GM12892 (cell line): ENCODE results near the gene RSU1.

Experiments used
- POLR2A ChIP-seq: IDR thresholded peaks from 2 replicates; pipeline ENCODE4 v1.6.1; 2011; ENCODE audit warnings: low read depth, low read length, control low read depth
- TAF1 ChIP-seq: IDR thresholded peaks from 2 replicates; pipeline ENCODE4 v1.6.1; 2011; ENCODE audit warnings: low read depth, mild to moderate bottlenecking, control low read depth, low read length, borderline replicate concordance

GRCh38 chr10:16750461-16750860, 66.8 kb downstream of the RSU1 start:
- TF ChIP-seq TAF1: no peak
- TF ChIP-seq POLR2A: no peak
